ENCODE measurements around the gene CSHL1. TPM values are rescaled to one million over a fixed set of nuclear protein-coding genes. Genes with fewer than 3 reads are reported as not detected.
"Not testable (repeated sequence)": the region's sequence is repeated elsewhere in the genome, so short reads cannot be mapped to it uniquely, and the experiment has no call there.

CSHL1 gene
- polyA plus RNA-seq, 1 experiment: not detected

GRCh38 chr17:63914471-63914870 lies 3.4 kb upstream of the CSHL1 start:
- H3K4me3 ChIP-seq (ENCODE audit: low read depth, low read length): no peak overlapping the region
- no peaks in the 10 kb centered on the region; the same call in 1 of the 2 replicates for H3K9me3 ChIP-seq (ENCODE audit: control insufficient read depth, insufficient read depth, low read length)
- no peak overlapping the region for H3K27ac ChIP-seq (ENCODE audit: low read depth, low read length)
- H3K27me3 ChIP-seq (ENCODE audit: control insufficient read depth, insufficient read depth, low read length): peaks cover 31% of the 10 kb centered on the region
- TF ChIP-seq CTCF (IDR thresholded peaks at IDR 0.05; ENCODE audit: low read depth, low read length): no peak
- DNase-seq (ENCODE audit: low read depth, low spot score): no peak
- ChIA-PET POLR2A (interaction anchor here (0.6 kb wide), 1 partner anchor 86 kb away, joined by 4 read pairs; no protein-coding TSS in a partner anchor), CTCF (no interaction called here)

GRCh38 chr17:63911657-63912100 lies 621 bp upstream of the CSHL1 start:
- ChIA-PET POLR2A (no interaction called here), CTCF (interaction anchor here (0.7 to 3.4 kb wide), 13 partner anchors 11 to 358 kb away, joined by 3 to 31 read pairs (median 5); no protein-coding TSS in a partner anchor)
- DNase-seq (ENCODE audit: low read depth, low spot score): no peak
- Histone ChIP-seq H3K4me3 (ENCODE audit: low read depth, low read length) (no peak overlapping the region), H3K27ac (ENCODE audit: low read depth, low read length) (no peak overlapping the region), H3K27me3 (ENCODE audit: control insufficient read depth, insufficient read depth, low read length) (peaks cover 31% of the 10 kb centered on the region), H3K9me3 (ENCODE audit: control insufficient read depth, insufficient read depth, low read length) (no peaks in the 10 kb centered on the region)
- peak; percentile 66 for TF ChIP-seq CTCF (IDR thresholded peaks at IDR 0.05; ENCODE audit: low read depth, low read length)

GRCh38 chr17:63910096-63910495 lies 962 bp downstream of the CSHL1 start:
- CTCF ChIA-PET: interaction anchor here (2.7 kb wide), 1 partner anchor 115 kb away, joined by 19 read pairs; no protein-coding TSS in a partner anchor
- DNase-seq (ENCODE audit: low read depth, low spot score): no peak
- Histone ChIP-seq H3K27me3 (ENCODE audit: control insufficient read depth, insufficient read depth, low read length) (peaks cover 29% of the 10 kb centered on the region), H3K9me3 (ENCODE audit: control insufficient read depth, insufficient read depth, low read length) (no peaks in the 10 kb centered on the region), H3K4me3 (ENCODE audit: low read depth, low read length) (no peak overlapping the region), H3K27ac (ENCODE audit: low read depth, low read length) (no peak overlapping the region)
- POLR2A ChIA-PET: no interaction called here
- no peak for TF ChIP-seq CTCF (IDR thresholded peaks at IDR 0.05; ENCODE audit: low read depth, low read length)

GRCh38 chr17:63909586-63909985 lies 1.5 kb downstream of the CSHL1 start:
- DNase-seq (ENCODE audit: low read depth, low spot score); H3K4me3 ChIP-seq (ENCODE audit: low read depth, low read length); H3K27ac ChIP-seq (ENCODE audit: low read depth, low read length); POLR2A ChIA-PET; H3K9me3 ChIP-seq (ENCODE audit: control insufficient read depth, insufficient read depth, low read length); CTCF ChIA-PET: not testable (repeated sequence)
- peaks cover 29% of the 10 kb centered on the region for H3K27me3 ChIP-seq (ENCODE audit: control insufficient read depth, insufficient read depth, low read length)

- H3K4me3 ChIP-seq (ENCODE audit: low read depth, low read length); DNase-seq (ENCODE audit: low read depth, low spot score); H3K27ac ChIP-seq (ENCODE audit: low read depth, low read length); H3K9me3 ChIP-seq (ENCODE audit: control insufficient read depth, insufficient read depth, low read length); POLR2A ChIA-PET: not testable (repeated sequence)
- CTCF ChIA-PET: interaction anchor here (1.2 to 1.8 kb wide), 3 partner anchors 11 to 226 kb away, joined by 4 to 6 read pairs (median 4); partner anchors contain the start of gene GH1
- peak; percentile 38 for TF ChIP-seq CTCF (IDR thresholded peaks at IDR 0.05; ENCODE audit: low read depth, low read length)
- H3K27me3 ChIP-seq (ENCODE audit: control insufficient read depth, insufficient read depth, low read length): peaks cover 22% of the 10 kb centered on the region
These were observed 3.8 kb downstream of the CSHL1 start for GRCh38 chr17:63907161-63907778.

GRCh38 chr17:63904796-63905195 lies 6.3 kb downstream of the CSHL1 start:
- H3K9me3 ChIP-seq (ENCODE audit: control insufficient read depth, insufficient read depth, low read length); H3K27ac ChIP-seq (ENCODE audit: low read depth, low read length); H3K4me3 ChIP-seq (ENCODE audit: low read depth, low read length); POLR2A ChIA-PET; DNase-seq (ENCODE audit: low read depth, low spot score): not testable (repeated sequence)
- CTCF ChIA-PET: interaction anchor here (0.6 to 2.2 kb wide), 10 partner anchors 16 to 513 kb away, joined by 3 to 16 read pairs (median 4); no protein-coding TSS in a partner anchor
- peaks cover 22% of the 10 kb centered on the region for H3K27me3 ChIP-seq (ENCODE audit: control insufficient read depth, insufficient read depth, low read length)
